Embryonic facial prominence (tissue), 1 donor: Measurements from ENCODE around the gene TMEM131.
A peak's percentile ranks its signal among the peaks of the same experiment; 100 is the strongest.

Source experiments
- DNase-seq: peaks from one replicate; pipeline ENCODE4 v3.0.0-alpha.2; 2016; ENCODE audit errors: extremely low spot score

TMEM131 gene

GRCh38 chr2:97806738-97807618 lies 188.8 kb downstream of the TMEM131 start:
- DNase-seq = peak; percentile 79

- no peak for DNase-seq
These were observed 190.0 kb downstream of the TMEM131 start for GRCh38 chr2:97805776-97806175.

DNA sequence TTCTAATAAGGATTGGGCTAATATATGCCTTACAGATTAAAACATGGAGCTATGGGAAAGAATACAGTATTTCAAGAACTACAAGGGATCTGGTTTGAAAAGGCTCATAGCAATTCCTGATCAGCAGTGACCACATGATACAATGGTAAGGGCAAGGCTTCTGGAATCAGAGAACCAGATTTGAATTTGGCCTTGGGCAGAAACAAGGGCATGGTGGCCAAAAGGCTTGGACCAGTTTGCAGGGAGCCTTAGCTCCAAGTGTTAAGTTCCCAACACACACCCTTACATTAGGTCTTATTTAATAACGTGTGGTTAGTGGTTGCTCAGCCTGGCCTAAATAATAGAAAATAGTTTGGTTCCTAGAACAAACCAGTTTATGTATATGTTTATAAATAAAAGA lies 194.7 kb downstream of the TMEM131 start:
- DNase-seq = no peak

- no peak for DNase-seq
These were observed 197.3 kb downstream of the TMEM131 start for GRCh38 chr2:97798416-97798815.

- no peak for DNase-seq
These were observed 198.4 kb downstream of the TMEM131 start for GRCh38 chr2:97797355-97797754.

GRCh38 chr2:97796465-97797126 lies 199.2 kb downstream of the TMEM131 start:
- DNase-seq = no peak

DNA sequence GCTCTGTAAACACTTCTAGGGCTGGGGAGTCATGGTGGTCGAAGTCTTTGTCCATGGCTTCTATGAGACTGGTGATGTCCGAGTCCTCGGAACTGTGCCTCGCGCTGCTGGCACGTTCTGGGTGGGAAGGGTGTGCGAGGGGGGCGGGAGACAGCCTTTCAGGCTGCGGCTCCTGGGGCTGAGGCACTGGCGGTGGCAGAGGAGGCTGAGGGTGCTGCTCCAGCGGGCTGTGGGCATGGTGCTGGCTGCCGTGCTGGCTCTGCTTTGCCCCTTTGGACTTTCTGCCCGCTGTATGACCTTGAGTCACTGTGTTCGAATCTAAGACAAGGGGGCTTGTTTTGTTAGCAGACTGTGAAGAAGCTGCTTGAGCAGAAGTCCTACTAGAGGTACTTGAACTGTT lies 203.3 kb downstream of the TMEM131 start:
- DNase-seq = no peak

GRCh38 chr2:97788986-97789644 lies 206.6 kb downstream of the TMEM131 start:
- DNase-seq = no peak

DNA sequence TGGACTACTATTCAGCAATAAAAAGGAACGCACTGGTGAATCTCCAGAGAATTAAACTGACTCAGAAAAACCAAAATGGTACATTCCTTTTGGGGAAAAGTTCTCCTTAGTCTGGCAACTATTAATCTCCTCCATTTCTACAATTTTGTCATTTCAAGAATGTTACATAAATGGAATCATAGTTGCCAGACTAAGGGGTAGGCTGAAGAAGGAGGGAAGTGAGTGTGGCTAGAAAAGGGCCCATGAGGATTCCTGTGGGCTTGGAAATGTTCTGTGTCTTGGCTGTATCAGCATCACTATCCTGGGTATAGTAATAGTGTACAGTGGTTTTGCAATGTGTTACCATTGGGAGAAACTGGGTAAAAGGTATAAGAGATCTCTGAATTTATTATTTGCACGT lies 209.9 kb downstream of the TMEM131 start:
- no peak for DNase-seq

- no peak for DNase-seq
These were observed 210.8 kb downstream of the TMEM131 start for GRCh38 chr2:97784953-97785352.

DNA sequence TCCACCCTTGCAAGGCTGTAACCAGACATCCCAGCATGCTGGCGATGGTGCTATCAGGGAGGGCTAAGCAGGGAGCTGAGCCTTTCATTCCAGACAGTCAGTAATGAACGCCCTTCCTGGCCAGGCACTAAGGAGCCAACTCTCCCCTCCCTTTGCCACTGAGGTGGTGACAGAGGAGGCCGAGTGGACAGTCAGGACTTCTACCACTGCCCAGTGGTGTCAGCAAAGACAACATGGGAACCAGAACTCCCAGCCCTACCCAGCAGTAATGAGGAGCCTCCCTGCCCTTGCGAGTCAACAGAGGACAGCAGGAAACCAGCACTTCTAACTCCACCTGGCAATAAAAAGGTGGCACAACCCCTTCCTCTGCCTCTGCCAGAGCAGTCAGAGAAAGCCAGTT lies 213.8 kb downstream of the TMEM131 start:
- no peak for DNase-seq

DNA sequence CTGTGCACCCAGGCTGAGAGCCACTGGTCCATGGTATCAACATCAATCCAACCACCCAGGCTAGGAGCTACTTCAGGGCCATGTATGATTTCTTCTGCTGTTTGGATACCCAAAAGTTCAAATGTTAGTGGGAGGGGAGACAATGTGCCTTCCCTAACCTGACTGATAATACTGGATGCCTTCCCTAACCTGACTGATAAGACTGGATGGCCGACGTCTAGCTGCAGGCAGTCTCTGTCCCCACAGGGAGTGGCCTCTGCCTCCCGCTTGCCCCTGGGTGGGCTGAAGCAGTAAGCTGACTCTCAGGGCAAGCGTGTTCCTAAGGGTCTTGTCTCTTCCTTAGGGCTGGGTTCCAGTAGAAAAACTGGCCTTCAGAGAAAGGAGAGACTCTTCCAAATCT lies 216.6 kb downstream of the TMEM131 start:
- no peak for DNase-seq

DNA sequence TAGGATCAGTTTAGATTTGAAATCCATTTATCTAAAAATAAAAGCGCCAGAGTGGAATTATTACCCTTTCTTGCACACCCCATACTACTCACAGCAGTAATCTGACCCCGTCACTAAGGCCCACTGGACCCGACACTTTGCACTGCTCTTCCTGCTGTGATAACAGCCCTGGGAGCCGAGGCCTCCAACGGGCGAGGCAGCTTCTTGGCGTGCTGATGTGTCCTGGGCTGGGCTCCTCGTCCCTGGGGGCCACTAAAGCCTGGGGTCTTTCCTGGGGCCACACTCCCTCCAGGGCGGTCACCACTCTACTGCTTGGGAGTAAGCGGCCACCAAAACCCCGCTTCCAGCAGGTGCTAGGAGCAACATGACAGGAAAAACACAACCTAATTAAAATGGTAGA lies 220.7 kb downstream of the TMEM131 start:
- no peak for DNase-seq

DNA sequence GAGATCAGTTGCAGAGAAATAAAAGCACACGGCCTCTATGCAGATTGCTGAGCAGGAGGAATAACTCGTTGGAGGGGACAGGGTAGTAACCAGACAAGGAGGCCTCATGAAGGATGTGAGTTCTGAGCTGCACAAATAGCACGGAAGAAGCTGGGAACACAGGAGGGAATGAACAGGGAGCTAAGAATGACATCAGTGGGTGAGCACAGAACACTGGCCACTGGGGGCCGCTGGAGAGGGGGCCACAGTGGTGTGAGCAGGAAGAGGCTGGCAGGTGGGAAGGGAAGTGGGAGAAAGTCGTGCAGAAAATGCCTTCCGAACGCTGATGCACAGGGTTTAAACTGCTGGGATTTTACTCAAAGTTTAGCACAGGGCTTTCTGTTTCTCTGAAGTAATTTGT lies 221.3 kb downstream of the TMEM131 start:
- DNase-seq = no peak

- no peak for DNase-seq
These were observed 225.3 kb downstream of the TMEM131 start for GRCh38 chr2:97770445-97770844.

DNA sequence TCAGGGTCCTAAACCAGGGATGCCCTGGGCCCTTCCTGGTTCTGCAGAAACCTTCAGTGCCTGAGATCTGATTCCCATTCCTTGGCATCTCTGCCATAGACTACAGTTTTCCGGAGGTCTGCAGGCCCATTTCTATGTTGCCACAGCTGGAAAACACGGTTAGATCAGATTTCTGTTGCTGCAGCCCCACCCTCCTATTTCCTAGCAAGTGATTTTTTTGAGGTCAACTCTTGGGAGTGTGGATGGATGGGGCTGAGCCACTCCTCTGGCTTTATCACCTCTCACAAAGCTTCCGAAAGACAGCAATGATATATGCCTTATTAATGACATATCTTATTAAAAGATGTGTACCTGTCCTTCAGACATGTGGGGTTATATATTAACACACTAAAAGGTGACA lies 226.0 kb downstream of the TMEM131 start:
- DNase-seq = no peak

- DNase-seq = no peak
These were observed 226.4 kb downstream of the TMEM131 start for GRCh38 chr2:97769308-97769707.

GRCh38 chr2:97766567-97766966 lies 229.2 kb downstream of the TMEM131 start:
- DNase-seq = no peak

- no peak for DNase-seq
These were observed 229.8 kb downstream of the TMEM131 start for GRCh38 chr2:97765933-97766332.

DNA sequence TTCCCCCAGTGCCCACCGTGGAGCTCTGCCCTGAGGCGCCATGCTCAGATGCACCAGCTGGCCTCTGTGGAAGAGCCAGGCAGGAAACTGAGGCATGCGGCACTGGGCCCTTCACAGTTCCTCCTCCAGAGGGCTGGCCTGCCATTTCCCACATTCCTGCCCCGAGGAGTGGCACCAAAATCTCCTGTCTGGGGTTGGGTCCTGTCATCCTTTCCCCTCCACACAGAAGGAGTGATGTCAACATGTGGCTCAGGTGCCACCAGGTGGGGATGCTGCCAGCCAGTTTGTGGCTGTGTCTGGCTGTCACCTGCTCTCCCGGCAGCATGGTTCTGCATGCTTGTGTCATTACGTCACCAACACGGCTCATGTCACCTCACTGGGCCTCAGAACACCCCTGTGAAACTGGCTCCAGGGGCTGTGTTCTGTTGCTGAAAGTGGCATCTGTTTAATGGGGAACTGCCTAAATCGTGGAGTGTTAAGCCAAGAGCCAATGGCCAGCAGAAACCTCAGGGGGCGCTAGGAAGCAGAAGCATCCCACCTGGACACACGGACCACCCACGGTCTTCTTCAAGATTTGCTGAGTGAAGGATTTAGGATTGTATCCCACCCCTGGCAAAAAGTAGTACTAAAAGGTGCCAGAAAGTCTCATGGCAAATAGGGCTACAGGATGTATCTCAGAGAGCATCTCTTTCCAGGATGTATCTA lies 231.0 kb downstream of the TMEM131 start:
- no peak for DNase-seq

DNA sequence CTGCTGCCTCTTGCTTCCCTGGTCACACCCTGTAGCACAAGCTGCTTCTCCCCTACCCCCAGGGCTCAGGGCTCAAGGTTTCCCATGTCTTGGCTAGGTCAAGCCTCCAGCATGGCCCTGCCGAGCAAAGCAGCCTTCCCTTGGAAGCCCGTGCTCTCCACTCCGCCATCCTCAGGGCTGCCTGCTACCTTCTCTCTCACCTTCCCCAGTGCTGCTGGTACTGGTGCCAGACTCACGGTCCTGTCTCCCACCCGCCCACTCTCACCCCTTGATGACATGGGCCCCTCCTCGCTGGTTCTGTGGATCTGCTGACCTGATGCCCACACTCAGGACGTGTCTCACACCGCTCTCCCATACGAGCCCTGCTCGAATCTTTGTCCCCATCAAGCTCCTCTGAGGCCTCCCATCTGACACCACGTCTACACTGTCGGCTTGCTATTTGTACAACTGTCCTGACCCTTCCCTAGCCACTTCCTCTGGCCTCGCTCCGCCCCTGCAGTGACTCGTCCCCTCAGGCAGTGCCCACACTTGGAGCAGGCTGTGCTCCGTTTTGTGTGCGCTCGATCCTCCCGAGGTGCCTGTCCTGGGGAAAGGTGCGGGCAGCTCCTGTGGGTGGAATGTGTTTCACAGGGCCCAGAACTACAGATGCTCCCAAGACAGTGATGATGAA lies 232.4 kb downstream of the TMEM131 start:
- DNase-seq = no peak

- DNase-seq = no peak
These were observed 234.6 kb downstream of the TMEM131 start for GRCh38 chr2:97761192-97761591.
